Measurements from ENCODE around the gene IL9R.

GRCh38 chrX:155995321-155995875, 2.1 kb upstream of the IL9R start:
- TF ChIP-seq TAF1 (IDR thresholded peaks at IDR 0.05; ENCODE audit: borderline replicate concordance, low read depth, low read length), result no peak
- TF ChIP-seq POLR2AphosphoS5 (IDR thresholded peaks at IDR 0.05; ENCODE audit: low read length), result no peak
- no peak for TF ChIP-seq CTCF (IDR thresholded peaks at IDR 0.05 in 2 of 3, conservative IDR thresholded peaks at IDR 0.05 in 1 of 3; ENCODE audit: control insufficient read depth in 2 of 3, extremely low read depth in 1 of 3, insufficient read depth in 1 of 3, low read depth in 3 of 3, low read length in 3 of 3)
- no peak for TF ChIP-seq HDAC6 (IDR thresholded peaks at IDR 0.05; ENCODE audit: unreplicated experiment)
- TF ChIP-seq SUZ12 (IDR thresholded peaks at IDR 0.05; ENCODE audit: unreplicated experiment), result no peak
- TF ChIP-seq, protein P1, sequence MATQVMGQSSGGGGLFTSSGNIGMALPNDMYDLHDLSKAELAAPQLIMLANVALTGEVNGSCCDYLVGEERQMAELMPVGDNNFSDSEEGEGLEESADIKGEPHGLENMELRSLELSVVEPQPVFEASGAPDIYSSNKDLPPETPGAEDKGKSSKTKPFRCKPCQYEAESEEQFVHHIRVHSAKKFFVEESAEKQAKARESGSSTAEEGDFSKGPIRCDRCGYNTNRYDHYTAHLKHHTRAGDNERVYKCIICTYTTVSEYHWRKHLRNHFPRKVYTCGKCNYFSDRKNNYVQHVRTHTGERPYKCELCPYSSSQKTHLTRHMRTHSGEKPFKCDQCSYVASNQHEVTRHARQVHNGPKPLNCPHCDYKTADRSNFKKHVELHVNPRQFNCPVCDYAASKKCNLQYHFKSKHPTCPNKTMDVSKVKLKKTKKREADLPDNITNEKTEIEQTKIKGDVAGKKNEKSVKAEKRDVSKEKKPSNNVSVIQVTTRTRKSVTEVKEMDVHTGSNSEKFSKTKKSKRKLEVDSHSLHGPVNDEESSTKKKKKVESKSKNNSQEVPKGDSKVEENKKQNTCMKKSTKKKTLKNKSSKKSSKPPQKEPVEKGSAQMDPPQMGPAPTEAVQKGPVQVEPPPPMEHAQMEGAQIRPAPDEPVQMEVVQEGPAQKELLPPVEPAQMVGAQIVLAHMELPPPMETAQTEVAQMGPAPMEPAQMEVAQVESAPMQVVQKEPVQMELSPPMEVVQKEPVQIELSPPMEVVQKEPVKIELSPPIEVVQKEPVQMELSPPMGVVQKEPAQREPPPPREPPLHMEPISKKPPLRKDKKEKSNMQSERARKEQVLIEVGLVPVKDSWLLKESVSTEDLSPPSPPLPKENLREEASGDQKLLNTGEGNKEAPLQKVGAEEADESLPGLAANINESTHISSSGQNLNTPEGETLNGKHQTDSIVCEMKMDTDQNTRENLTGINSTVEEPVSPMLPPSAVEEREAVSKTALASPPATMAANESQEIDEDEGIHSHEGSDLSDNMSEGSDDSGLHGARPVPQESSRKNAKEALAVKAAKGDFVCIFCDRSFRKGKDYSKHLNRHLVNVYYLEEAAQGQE (IDR thresholded peaks at IDR 0.05; ENCODE audit: low read depth, low read length), result no peak
- TF ChIP-seq SREBF2 (IDR thresholded peaks at IDR 0.05; ENCODE audit: low read length), result no peak
- no peak for TF ChIP-seq ATF3 (IDR thresholded peaks at IDR 0.05; ENCODE audit: borderline replicate concordance, extremely low read depth, low read depth, low read length)

All from GM12878 (cell line).